Measurements from ENCODE around the gene IGSF9B.

DNA sequence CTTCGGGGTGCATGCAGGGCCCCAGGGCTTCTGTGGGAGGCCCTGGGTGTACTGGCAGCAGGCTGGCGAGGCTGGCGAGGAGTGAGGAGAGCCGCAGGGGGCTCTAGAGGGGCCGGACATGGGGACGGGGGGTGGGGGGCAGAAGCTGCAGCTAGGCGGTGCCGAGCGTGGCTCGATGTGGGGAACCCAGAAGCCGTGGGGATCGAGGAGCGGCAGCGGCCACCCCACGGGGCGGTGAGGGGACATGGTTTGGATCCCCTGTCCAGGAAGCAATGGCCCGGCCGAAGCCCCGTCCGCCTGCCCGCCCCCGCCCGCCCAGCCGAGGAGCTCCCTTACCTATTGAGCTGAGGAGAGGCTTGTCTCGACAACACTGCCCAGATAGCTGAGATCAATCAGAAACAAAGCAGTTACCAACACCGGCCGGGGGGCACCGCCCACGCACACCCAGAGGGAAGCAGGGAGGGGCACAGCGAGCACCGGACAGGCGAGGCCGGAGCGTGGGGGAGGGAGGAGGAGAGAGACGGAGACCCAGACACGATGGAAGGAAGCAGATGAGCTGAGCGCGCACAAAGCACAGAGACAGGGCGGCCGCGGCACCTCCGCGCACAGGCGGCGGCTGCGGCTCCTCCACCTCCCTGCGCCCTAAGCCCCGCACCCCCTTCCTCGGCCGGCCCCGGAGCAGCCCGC lies 38.7 kb downstream of the IGSF9B start:
- TF ChIP-seq, protein P1, sequence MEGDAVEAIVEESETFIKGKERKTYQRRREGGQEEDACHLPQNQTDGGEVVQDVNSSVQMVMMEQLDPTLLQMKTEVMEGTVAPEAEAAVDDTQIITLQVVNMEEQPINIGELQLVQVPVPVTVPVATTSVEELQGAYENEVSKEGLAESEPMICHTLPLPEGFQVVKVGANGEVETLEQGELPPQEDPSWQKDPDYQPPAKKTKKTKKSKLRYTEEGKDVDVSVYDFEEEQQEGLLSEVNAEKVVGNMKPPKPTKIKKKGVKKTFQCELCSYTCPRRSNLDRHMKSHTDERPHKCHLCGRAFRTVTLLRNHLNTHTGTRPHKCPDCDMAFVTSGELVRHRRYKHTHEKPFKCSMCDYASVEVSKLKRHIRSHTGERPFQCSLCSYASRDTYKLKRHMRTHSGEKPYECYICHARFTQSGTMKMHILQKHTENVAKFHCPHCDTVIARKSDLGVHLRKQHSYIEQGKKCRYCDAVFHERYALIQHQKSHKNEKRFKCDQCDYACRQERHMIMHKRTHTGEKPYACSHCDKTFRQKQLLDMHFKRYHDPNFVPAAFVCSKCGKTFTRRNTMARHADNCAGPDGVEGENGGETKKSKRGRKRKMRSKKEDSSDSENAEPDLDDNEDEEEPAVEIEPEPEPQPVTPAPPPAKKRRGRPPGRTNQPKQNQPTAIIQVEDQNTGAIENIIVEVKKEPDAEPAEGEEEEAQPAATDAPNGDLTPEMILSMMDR (optimal IDR thresholded peaks at IDR 0.05 in 1 of 3, IDR thresholded peaks at IDR 0.05 in 1 of 3, conservative IDR thresholded peaks at IDR 0.05 in 1 of 3; ENCODE audit: extremely low read depth in 1 of 3, insufficient read depth in 2 of 3, low read length in 3 of 3) = no peak
- no peak for TF ChIP-seq EZH2 (IDR thresholded peaks at IDR 0.05; ENCODE audit: low read length)

Measured in keratinocyte (primary cell).